Ecto neural progenitor cell (in vitro differentiated cells): ENCODE results near the gene IRF2BP2.
A peak's percentile ranks its signal among the peaks of the same experiment; 100 is the strongest.

Experiments
- DNase-seq: peaks from one replicate; pipeline ENCODE4 v3.0.0-alpha.2; 2018; ENCODE audit warnings: low spot score

The IRF2BP2 gene

GRCh38 chr1:234583755-234584419, 26.1 kb downstream of the IRF2BP2 start:
- no peak for DNase-seq

- no peak for DNase-seq
Observed at GRCh38 chr1:234582681-234583301, 27.2 kb downstream of the IRF2BP2 start.

GRCh38 chr1:234582186-234582585, 27.8 kb downstream of the IRF2BP2 start:
- no peak for DNase-seq

- no peak for DNase-seq
Observed at GRCh38 chr1:234581063-234581714, 28.8 kb downstream of the IRF2BP2 start.

- DNase-seq: no peak
Observed at GRCh38 chr1:234579967-234580366, 30.0 kb downstream of the IRF2BP2 start.

GRCh38 chr1:234578735-234579134, 31.2 kb downstream of the IRF2BP2 start:
- DNase-seq: no peak

GRCh38 chr1:234578087-234578486, 31.9 kb downstream of the IRF2BP2 start:
- DNase-seq: no peak

- DNase-seq: no peak
Observed at GRCh38 chr1:234573711-234574299, 36.2 kb downstream of the IRF2BP2 start.

- no peak for DNase-seq
Observed at GRCh38 chr1:234572966-234573365, 37.0 kb downstream of the IRF2BP2 start.

GRCh38 chr1:234571702-234572101, 38.3 kb downstream of the IRF2BP2 start:
- DNase-seq: no peak

- DNase-seq: no peak
Observed at GRCh38 chr1:234570329-234571120, 39.5 kb downstream of the IRF2BP2 start.

GRCh38 chr1:234568345-234568744, 41.6 kb downstream of the IRF2BP2 start:
- DNase-seq: no peak

- no peak for DNase-seq
Observed at GRCh38 chr1:234565132-234565531, 44.8 kb downstream of the IRF2BP2 start.

- DNase-seq: no peak
Observed at GRCh38 chr1:234564035-234565029, 45.6 kb downstream of the IRF2BP2 start.

- DNase-seq: peak; percentile 52
Observed at GRCh38 chr1:234562334-234562733, 47.6 kb downstream of the IRF2BP2 start.

- peak; percentile 26 for DNase-seq
Observed at GRCh38 chr1:234561319-234561718, 48.7 kb downstream of the IRF2BP2 start.

- peak; percentile 12 for DNase-seq
Observed at GRCh38 chr1:234559902-234560676, 49.9 kb downstream of the IRF2BP2 start.

GRCh38 chr1:234559152-234559901, 50.7 kb downstream of the IRF2BP2 start:
- DNase-seq: peak; percentile 30

- peak; percentile 21 for DNase-seq
Observed at GRCh38 chr1:234558330-234558836, 51.6 kb downstream of the IRF2BP2 start.
